ENCODE results near the gene CHD8. TPM values are rescaled to one million over a fixed set of nuclear protein-coding genes. Genes with fewer than 3 reads are reported as not detected.

The CHD8 gene
- total and polyA plus RNA-seq, 2 of the 13 experiments (the other 11 are each of a cell fraction or from before 2014, with no cell fraction given) = 35.1 to 79.6 TPM

DNA sequence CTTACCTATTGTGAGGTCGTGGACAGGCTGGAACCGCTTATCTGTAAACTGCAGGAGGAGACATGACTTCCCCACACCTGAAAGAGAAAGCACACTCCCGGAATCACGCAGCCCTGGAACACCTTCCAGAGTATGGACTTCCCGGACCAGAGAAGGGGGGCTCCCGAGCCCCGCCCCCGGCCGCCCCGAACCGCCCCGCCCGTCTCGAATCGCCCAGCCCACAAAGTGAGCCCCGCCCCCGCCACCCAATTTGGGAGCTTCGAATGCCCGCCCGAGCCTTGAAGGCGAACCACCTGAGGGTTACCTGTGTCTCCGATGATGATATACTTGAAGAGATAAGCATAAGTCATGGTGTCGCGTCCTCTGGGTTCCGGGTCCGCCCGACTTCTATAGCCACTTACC, 20.6 kb upstream of the CHD8 start (continued):
- TF ChIP-seq HNRNPK (IDR thresholded peaks at IDR 0.05; ENCODE audit: low read depth, low read length, poor library complexity, severe bottlenecking) = no peak
- no peak for TF ChIP-seq ZNF790 (CRISPR knock-in tag; IDR thresholded peaks at IDR 0.05; ENCODE audit: borderline replicate concordance)
- no peak for TF ChIP-seq NAIF1 (CRISPR knock-in tag; IDR thresholded peaks at IDR 0.05; ENCODE audit: borderline replicate concordance)
- TF ChIP-seq NFYC (CRISPR knock-in tag; IDR thresholded peaks at IDR 0.05) = peak; percentile 52; the same call in 1 of the 2 replicates
- no peak for TF ChIP-seq SRSF4 (IDR thresholded peaks at IDR 0.05; ENCODE audit: low read depth, low read length, poor library complexity, severe bottlenecking)
- TF ChIP-seq, protein P1, sequence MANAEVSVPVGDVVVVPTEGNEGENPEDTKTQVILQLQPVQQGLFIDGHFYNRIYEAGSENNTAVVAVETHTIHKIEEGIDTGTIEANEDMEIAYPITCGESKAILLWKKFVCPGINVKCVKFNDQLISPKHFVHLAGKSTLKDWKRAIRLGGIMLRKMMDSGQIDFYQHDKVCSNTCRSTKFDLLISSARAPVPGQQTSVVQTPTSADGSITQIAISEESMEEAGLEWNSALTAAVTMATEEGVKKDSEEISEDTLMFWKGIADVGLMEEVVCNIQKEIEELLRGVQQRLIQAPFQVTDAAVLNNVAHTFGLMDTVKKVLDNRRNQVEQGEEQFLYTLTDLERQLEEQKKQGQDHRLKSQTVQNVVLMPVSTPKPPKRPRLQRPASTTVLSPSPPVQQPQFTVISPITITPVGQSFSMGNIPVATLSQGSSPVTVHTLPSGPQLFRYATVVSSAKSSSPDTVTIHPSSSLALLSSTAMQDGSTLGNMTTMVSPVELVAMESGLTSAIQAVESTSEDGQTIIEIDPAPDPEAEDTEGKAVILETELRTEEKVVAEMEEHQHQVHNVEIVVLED (CRISPR knock-in tag; IDR thresholded peaks at IDR 0.05; ENCODE audit: borderline replicate concordance) = no peak
- no peak for TF ChIP-seq ZFX (CRISPR knock-in tag; IDR thresholded peaks at IDR 0.05; ENCODE audit: low read depth)
- TF ChIP-seq, protein P2, sequence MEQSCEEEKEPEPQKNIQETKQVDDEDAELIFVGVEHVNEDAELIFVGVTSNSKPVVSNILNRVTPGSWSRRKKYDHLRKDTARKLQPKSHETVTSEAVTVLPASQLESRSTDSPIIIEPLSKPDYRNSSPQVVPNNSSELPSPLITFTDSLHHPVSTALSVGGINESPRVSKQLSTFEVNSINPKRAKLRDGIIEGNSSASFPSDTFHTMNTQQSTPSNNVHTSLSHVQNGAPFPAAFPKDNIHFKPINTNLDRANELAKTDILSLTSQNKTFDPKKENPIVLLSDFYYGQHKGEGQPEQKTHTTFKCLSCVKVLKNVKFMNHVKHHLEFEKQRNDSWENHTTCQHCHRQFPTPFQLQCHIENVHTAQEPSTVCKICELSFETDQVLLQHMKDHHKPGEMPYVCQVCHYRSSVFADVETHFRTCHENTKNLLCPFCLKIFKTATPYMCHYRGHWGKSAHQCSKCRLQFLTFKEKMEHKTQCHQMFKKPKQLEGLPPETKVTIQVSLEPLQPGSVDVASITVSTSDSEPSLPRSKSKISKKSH (CRISPR knock-in tag; IDR thresholded peaks at IDR 0.05; ENCODE audit: borderline replicate concordance) = no peak
- TF ChIP-seq POLR2AphosphoS5 (IDR thresholded peaks at IDR 0.05; ENCODE audit: low read depth, low read length) = peak; percentile 83
- TF ChIP-seq, protein P3, sequence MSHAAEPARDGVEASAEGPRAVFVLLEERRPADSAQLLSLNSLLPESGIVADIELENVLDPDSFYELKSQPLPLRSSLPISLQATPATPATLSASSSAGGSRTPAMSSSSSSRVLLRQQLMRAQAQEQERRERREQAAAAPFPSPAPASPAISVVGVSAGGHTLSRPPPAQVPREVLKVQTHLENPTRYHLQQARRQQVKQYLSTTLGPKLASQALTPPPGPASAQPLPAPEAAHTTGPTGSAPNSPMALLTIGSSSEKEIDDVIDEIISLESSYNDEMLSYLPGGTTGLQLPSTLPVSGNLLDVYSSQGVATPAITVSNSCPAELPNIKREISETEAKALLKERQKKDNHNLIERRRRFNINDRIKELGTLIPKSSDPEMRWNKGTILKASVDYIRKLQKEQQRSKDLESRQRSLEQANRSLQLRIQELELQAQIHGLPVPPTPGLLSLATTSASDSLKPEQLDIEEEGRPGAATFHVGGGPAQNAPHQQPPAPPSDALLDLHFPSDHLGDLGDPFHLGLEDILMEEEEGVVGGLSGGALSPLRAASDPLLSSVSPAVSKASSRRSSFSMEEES (CRISPR knock-in tag; IDR thresholded peaks at IDR 0.05) = 0 out of 2 replicates have a peak, but pooled peaks have one; percentile 61
- no peak for TF ChIP-seq GLI4 (CRISPR knock-in tag; IDR thresholded peaks at IDR 0.05; ENCODE audit: borderline replicate concordance)
- TF ChIP-seq RNF2 (conservative IDR thresholded peaks at IDR 0.05; ENCODE audit: low read depth) = no peak
- TF ChIP-seq, protein P4, sequence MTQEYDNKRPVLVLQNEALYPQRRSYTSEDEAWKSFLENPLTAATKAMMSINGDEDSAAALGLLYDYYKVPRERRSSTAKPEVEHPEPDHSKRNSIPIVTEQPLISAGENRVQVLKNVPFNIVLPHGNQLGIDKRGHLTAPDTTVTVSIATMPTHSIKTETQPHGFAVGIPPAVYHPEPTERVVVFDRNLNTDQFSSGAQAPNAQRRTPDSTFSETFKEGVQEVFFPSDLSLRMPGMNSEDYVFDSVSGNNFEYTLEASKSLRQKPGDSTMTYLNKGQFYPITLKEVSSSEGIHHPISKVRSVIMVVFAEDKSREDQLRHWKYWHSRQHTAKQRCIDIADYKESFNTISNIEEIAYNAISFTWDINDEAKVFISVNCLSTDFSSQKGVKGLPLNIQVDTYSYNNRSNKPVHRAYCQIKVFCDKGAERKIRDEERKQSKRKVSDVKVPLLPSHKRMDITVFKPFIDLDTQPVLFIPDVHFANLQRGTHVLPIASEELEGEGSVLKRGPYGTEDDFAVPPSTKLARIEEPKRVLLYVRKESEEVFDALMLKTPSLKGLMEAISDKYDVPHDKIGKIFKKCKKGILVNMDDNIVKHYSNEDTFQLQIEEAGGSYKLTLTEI (CRISPR knock-in tag; conservative IDR thresholded peaks at IDR 0.05) = no peak
- TF ChIP-seq, protein P5, sequence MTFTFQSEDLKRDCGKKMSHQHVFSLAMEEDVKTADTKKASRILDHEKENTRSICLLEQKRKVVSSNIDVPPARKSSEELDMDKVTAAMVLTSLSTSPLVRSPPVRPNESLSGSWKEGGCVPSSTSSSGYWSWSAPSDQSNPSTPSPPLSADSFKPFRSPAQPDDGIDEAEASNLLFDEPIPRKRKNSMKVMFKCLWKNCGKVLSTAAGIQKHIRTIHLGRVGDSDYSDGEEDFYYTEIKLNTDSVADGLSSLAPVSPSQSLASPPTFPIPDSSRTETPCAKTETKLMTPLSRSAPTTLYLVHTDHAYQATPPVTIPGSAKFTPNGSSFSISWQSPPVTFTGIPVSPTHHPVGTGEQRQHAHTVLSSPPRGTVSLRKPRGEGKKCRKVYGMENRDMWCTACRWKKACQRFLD (CRISPR knock-in tag; IDR thresholded peaks at IDR 0.05; ENCODE audit: borderline replicate concordance) = no peak
- TF ChIP-seq, protein P6, sequence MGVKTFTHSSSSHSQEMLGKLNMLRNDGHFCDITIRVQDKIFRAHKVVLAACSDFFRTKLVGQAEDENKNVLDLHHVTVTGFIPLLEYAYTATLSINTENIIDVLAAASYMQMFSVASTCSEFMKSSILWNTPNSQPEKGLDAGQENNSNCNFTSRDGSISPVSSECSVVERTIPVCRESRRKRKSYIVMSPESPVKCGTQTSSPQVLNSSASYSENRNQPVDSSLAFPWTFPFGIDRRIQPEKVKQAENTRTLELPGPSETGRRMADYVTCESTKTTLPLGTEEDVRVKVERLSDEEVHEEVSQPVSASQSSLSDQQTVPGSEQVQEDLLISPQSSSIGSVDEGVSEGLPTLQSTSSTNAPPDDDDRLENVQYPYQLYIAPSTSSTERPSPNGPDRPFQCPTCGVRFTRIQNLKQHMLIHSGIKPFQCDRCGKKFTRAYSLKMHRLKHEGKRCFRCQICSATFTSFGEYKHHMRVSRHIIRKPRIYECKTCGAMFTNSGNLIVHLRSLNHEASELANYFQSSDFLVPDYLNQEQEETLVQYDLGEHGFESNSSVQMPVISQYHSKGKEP (CRISPR knock-in tag; IDR thresholded peaks at IDR 0.05) = no peak
- no peak for TF ChIP-seq ATF7-NPFF (CRISPR knock-in tag; IDR thresholded peaks at IDR 0.05; ENCODE audit: low read depth)
- TF ChIP-seq ZBTB21 (CRISPR knock-in tag; IDR thresholded peaks at IDR 0.05) = no peak
- TF ChIP-seq, protein P7, sequence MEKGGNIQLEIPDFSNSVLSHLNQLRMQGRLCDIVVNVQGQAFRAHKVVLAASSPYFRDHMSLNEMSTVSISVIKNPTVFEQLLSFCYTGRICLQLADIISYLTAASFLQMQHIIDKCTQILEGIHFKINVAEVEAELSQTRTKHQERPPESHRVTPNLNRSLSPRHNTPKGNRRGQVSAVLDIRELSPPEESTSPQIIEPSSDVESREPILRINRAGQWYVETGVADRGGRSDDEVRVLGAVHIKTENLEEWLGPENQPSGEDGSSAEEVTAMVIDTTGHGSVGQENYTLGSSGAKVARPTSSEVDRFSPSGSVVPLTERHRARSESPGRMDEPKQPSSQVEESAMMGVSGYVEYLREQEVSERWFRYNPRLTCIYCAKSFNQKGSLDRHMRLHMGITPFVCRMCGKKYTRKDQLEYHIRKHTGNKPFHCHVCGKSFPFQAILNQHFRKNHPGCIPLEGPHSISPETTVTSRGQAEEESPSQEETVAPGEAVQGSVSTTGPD (CRISPR knock-in tag; IDR thresholded peaks at IDR 0.05) = no peak
